Cerebellar cortex (tissue), 1 donor: ENCODE measurements around the gene CCL5.

Source experiments
- DNase-seq: peaks from one replicate; pipeline ENCODE4 v3.0.0-alpha.2; 2015; ENCODE audit warnings: low spot score

Gene CCL5

GRCh38 chr17:35879773-35880654 is at the start of gene CCL5:
TSS of gene CCL5 (minus strand) at chr17:35880360.
- no peak for DNase-seq

- DNase-seq, result no peak
These were observed 47.6 kb upstream of the CCL5 start for GRCh38 chr17:35927714-35928113.

DNA sequence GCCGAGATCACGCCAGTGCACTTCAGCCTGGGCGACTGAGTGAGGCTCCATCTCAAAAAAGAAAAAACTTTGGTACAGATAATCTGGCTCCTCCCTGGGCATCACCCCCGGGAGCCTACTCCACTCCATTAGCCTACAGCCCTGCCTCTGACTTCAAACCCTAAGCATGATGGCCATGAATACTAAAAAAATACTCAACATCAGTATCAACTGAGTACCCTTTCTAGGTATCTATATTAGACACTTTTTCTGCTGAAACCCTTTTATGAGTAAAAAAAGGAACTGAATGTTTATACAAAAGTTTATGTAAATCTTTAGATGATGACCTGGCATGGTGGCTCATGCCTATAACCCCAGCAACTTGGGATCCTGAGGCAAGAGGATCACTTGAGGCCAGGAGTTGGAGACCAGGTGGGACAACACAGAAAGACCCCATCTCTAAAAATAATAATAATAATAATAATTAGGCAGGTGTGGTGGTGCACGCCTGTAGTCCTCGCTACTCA is 43.5 kb upstream of the CCL5 start:
- DNase-seq, result no peak

DNA sequence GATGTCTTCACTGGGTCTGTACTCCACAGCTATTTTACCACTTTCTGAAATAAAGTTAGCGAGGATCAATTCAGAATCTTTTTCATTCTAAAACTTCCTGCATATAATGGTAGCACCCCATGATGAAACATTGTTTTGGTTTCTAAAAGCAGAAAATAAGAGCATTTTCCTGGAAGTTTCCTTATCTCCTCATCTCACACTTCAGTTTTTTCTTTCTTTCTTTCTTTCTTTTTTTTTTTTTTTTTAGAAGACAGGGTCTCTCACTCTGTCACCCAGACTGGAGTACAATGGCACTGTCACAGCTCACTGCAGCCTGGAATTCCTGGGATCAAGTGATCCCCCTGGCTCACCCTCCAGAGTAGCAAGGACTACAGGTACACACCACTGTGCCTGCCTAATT is 40.1 kb upstream of the CCL5 start:
- DNase-seq, result no peak

DNA sequence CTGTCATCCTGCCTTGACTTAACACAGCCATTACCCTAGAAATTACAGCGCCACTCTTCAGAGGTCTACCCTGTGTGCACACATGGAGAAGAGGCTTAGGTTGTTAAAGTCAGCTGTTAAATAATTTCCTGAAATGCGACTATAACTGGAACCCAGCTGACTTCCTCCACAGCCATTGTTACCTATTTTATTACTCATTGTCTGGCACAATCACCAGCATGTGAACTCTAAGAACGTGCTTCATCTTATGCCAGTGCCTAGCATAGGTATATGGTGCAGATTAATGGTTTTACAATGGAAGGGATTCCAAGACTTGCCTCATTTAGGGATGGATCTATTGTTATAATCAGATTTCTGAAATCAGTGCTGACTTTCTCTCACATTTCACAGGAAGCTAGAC is 38.5 kb upstream of the CCL5 start:
- DNase-seq, result no peak

DNA sequence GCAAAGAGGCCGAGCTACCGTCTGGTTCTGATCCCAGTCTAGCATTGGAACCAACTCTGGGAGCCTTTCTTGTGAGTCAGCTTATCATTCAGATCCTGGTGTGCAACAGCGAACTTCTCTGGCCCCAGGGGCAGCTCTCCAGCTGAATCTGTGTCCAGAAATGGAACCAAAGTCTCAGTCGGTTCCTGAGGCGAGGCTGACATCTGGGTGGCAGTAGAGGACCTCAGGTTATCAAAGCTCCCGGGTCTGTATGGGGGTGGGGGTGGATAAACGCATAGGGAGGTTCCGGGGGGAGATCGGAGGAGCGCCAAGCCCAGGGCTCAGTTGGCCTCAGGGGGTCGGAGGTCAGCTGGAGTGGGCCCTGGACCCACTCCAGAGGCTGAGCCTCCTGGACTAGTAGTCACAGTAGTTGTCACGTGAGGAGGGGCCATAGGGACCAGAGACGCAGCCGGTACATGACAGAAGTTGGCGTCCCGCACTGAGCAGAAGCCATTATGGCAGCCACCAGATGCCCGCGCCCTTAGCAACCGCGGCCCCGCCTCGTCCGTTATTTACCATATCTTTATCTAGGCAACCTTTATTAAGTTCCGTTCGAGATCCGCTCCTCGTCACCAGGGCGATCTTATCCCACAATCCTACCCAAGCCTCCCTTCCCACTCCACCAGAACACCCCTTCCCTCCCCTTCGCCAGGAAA is 37.5 kb upstream of the CCL5 start:
- no peak for DNase-seq

DNA sequence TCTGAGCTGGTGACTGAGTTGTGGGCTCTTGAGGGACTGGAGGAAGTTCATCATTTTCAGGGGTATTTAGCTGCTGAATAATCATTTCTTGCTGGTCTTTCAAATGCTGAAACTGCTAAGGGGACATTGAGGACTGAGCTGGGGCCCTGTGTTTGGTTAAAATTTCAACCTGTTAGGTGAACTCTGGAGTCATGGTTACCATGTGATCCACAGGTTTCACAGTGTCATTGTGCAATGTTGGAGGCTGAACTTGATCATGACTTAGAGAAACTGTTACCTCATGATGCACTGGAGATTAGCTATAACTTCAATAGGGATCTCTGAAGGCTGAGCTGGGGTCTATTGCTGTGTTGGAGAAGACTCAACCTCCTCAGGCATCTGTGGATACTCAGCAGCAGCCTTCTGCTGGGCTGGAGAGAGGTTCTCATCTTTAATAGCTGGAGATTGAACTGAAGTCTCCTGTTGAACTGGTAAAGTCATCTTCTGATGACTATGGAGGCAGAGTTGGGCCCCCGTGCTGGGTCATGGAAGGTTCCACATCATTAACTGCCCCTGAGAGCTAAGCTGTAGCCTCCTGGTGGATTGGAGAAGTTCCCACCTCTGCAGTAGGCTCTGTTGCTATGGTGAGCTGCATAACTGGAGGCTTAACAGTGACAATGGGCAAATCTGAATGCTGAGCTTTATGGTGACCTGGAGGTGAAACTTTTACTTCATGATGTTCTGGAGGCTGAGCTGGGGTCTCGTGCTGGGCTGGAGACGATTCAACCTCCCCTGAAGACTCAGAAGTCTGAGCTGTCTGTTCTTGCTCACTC is 35.2 kb upstream of the CCL5 start:
- DNase-seq, result no peak

DNA sequence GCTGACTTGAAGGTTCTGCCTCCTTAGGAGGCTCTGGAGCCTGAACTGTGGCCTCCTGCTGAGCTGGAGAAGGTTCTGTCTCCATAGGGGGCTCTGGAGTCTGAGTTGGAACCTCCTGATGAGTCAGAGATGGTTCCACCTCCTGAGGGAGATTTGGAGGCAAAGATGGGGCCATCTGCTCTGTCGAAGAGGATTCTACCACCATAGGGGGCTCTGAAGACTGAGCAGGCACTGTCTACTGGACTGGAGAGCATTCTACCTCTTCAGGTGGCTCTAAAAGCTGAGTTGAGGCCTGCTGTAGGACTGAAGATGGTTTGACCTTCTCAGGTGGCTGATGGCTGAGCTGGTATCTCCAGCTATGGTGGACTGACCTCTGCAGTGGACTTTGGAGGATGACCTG is 34.2 kb upstream of the CCL5 start:
- DNase-seq, result no peak

DNA sequence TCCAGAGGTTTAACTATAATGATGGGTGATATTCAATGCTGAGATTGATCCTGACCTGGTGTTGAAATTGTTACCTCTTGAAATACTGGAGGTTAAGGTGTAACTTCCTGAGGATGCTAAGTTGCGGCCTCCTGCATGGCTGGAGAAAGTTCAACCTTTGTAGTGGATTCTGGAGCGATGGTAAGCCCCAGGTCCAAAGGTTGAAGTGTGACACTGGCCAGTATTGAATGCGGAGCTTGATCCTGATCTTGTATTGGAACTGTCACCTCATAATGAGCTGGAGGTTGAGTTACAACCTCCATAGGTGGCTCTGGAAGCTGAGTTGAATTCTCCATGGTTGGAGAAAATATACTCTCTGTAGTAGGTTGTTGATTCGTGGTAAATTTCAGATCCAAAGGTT is 33.4 kb upstream of the CCL5 start:
- DNase-seq, result no peak

DNA sequence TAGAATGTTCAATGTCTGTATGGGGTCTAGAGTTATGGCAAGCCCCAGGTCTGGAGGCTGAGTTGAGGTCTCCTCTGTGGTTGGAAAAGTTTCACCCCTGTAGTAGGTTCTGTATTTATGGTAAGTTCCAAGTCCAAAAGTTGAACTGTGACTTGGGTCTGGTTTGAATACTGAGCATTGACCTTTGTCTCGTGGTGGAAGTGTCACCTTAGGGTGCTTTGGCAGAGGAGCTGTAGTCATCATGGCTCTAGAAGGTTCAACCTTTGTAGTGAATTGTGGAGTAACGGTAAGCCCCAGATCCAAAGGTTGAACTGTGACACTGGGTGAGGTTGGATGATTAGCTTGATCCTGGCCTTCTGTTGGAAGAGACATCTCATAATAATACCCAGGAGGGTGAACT is 32.8 kb upstream of the CCL5 start:
- no peak for DNase-seq

GRCh38 chr17:35912339-35912912 is 32.3 kb upstream of the CCL5 start:
- DNase-seq, result no peak

DNA sequence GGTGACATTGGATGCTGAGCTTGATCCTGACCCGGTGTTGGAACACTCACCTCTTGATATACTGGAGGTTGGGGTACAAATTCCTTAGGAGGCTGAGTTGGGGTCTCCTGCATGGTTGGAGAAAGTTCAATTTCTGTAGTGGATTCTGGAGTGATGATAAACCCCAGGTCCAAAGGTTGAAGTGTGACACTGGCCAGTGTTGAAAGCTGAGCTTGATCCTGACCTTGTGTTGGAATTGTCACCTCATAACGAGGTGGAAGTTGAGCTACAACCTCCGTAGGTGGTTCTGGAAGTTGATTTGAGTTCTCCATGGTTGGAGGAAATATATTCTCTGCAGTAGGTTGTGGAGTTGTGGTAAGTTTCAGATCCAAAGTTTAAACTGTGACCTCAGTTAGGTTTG is 29.2 kb upstream of the CCL5 start:
- DNase-seq, result no peak

- no peak for DNase-seq
These were observed 27.5 kb upstream of the CCL5 start for GRCh38 chr17:35907691-35908090.

DNA sequence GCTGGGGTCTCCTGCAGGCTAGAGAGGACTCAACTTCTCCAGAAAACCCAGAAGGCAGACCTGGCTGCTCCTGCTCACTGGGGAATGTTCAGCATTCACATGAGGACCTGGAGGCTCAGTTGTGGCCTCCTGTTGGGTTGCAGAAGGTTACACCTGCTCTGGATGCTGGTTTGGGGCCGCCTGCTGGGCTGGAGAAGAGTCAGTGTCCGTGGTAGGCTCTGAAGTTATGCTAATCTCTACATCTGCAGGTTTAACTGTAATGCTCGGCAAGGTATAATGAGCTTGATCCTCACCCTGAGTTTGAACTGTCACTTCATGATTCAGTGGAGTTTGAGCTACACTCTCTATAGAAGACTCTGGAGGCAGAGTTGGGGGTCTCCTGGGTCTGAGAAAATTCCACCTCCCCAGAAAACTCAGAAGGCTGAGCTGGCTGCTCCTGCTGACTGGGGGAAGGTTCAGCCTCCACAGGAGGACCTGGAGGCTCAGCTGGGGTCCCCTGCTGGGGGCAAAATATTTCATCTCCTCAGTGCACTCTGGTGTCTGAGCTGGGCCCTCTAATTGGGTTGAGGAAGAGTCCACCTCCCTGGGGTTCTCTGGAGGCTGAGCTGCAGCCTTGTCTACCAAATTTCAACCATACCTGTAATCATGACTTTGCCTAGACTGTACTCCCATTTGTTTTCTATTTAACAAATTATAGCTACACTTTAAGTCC is 26.9 kb upstream of the CCL5 start:
- no peak for DNase-seq

DNA sequence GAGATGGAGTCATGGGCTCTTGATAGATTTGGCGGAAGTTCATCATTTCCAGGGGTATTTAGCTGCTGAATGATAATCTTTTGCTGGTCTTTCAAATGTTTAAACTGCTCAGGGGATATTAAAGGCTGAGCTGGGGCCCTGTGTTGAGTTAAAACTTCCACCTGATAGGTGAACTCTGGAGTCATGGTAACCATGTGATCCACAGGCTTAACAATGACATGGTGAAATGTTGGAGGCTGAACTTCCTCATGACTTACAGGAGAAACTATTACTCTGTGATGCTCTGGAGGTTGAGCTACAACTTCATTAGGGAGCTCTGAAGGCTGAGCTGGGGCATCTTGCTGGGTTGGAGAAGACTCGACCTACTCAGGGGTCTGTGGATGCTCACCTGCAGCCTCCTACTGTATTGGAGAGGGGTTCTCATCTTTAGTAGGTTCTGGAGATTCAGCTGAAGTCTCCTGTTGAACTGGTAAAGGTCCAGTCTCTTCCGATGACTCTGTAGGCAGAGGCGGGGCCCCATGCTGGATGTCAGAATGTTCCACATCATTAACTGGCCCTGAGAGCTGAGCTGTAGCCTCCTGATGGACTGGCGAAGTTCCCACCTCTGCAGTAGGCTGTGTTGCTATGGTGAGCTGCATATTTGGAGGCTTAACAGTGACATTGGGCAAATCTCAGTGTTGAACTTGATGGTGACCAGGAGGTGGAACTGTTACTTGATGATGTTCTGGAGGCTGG is 26.2 kb upstream of the CCL5 start:
- DNase-seq, result no peak

- DNase-seq, result no peak
These were observed 23.3 kb upstream of the CCL5 start for GRCh38 chr17:35903451-35903850.

GRCh38 chr17:35901631-35902175 is 21.5 kb upstream of the CCL5 start:
- no peak for DNase-seq

DNA sequence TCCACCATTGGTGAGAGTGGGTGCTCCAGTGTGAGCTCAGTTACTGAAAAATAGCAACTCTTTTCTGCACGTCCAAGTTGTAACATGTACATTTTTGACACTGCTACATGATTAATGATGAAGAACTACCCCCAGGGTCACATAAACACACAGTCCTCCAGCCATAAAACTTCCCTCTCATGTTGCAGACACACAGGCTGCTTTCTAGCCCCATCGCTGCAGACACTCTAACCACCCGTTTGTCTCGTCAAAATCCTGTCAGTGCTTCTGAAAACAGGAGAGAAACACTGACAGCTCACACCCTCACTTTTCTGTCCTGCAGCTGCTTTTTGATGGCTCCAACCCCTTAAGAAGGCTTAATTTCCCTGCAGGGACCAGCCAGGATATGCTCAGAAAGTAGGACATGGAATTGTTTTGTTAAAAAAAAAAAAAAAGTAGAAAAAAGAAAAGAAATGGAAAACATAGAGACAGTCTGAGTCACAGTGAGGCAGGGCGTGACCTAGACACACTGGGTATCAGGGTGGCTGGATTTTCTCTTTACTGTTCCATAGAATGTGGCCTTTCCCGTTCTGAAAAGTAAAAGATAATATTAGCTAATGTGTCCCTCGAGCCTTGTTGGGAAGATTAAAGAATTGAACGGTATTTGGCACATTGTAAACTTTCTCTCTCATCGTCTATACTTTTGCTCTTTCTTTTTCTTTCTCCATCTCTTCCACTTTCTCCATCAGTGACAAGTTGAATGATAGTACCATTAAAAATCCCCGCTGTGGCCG is 20.7 kb upstream of the CCL5 start:
- no peak for DNase-seq

GRCh38 chr17:35900280-35900679 is 20.1 kb upstream of the CCL5 start:
- no peak for DNase-seq
